HUDEP-2 (cell line): ENCODE measurements around the gene PLXNA4.
"Not testable (repeated sequence)": the region's sequence is repeated elsewhere in the genome, so short reads cannot be mapped to it uniquely, and the experiment has no call there.

Experiments used
- DNase-seq, 76 experiments: peaks; one replicate each; lab custom pipeline; 2025; ENCODE audit not compliant: unreplicated experiment in 76 of 76; lab: John Stamatoyannopoulos, UW

The PLXNA4 gene

GRCh38 chr7:132398253-132398925, 177.9 kb downstream of the PLXNA4 start:
- no peak for DNase-seq

DNA sequence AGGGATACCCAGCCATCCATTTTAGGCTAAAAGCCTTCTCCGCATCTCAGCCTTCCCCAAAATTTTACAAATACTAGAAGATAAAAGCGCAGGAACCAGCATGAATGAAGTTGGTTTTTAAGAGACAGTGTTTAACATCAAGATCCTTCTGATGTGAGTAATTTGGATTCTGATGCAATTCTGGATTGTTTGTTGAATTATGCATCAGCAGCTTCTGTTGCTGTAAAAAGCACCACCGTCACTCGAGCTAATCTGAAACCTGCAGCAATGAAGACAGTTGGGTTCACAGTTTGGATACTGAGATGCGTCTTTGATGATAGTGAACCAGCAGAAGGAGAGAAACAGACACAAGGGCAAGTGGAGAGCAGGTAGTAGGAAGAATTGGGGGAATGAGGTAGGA, 179.2 kb downstream of the PLXNA4 start:
- DNase-seq, result no peak

GRCh38 chr7:132395361-132395760, 180.9 kb downstream of the PLXNA4 start:
- no peak for DNase-seq

DNA sequence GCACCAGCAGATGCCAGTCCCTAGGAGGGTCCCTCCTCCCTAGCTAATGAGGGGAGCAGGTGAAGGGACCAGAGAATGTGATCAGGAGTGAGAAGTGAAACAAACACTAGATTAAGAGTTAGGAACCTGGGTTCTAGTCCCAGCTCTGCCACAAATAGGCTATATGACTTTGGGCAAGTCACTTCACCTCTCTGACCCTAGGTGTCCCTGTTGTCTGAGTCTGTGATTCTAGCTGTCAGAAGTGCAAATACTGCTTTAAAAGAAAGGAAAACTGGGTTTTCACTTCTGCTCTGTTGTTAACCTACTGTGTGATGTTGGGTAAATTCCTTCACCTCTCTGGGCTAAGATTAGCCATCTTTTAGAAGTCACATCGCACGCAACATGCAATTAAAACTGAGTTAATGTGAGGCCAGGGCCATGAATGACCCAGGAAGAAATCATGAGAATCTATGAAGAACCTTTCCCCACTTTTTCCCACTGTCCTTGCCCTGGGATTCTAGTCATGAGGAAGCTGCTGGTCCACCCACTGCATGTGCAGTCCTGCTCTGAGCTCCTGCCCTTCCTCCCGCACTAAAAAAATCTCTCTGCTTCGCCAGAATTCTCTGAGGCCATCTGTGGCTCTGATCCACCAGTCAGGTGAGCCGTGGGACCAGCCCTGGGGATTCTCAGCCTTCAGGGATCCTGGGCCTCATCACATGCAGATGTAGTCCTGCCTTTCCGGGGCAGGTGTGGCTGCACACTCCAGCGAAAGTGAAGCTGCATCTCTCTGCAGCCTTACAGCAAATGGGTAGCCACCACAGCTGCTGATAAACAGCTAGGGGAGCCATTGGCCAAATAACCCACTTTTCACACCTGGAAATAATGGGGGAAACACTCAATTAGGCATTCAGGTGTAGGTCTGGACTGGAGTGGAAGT, 181.7 kb downstream of the PLXNA4 start:
- peak in 1 of 76 experiments; percentile 1 for DNase-seq

DNA sequence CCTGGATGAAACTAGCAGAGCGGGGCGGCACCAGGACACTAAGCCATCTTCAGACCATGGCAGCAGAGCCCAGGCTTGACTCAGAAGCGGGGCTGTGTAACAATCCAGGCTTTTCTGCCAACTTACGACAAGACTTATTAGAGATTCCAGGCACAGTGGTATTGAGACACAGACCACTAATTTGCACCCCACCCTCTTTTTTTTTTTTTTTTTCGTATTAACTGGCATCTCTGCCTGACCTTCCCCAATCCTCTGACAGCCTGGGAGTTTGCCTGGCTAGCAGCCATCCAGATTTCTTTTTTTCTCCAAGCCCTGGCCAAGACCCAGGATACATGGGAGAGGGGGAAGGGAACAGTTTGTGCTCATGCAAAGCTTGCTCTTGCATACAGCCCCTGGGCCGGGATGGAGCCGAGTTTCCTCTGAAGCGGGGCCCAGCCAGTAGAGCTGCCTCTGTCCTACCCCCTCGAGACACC, 182.4 kb downstream of the PLXNA4 start:
- no peak for DNase-seq

DNA sequence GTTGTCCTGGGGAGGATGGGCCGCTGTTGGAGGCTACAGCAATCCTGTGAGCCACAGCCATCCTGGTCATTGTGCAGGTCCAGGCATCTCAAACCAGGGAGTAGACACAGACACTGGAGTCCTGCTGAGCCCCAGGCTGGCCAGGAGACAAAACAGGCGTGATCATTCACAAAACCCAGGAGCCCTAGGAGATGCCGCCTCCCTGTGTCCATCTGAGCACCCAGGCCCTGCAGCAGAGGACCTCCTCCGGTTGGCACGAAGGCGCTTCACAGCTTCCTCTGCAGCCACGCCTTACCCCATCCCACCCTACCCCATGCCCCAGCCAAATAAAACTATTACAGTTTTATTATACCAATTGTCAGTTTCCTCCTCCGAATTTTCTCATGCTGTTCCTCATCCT, 183.6 kb downstream of the PLXNA4 start:
- no peak for DNase-seq

DNA sequence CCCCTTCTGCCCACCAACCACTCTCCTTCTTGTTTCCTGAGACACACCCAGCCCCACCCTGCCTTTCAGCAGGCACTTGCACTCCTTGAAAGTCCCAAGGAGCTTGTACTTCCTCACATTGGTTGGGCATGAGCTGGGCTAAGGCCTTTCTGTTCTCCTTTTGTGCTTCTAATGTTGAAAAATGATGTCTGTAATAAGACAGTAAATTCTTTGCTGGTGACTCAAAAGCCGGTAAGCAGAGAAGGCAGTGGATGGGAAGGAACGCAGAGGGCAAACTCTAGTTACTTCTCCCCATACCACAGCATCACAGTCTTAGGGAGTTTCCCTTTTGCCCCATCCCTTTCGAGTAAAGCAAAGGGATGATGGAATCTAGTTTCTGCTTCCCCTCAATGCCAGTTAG, 185.6 kb downstream of the PLXNA4 start:
- no peak for DNase-seq

GRCh38 chr7:132390049-132390448, 186.2 kb downstream of the PLXNA4 start:
- not testable (repeated sequence) for DNase-seq

DNA sequence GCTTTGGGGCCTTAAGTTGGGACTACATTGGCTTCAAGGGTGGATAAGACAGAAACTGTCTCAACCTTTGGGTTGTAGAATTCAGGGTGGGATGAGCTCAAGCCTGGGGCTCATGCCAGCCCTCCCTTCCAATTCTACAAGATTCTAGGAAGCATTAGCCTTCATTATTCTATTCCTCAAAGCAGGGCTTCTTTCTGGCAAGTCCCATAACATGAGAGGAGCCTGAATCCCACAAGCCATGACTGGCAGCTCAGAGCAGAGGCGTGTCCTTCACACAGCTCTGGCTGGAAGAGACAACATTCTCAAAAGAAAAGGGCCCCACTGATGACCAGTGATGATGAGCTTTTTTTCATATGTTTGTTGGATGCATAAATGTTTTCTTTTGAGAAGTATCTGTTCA, 187.6 kb downstream of the PLXNA4 start:
- DNase-seq, result no peak

GRCh38 chr7:132387596-132387995, 188.7 kb downstream of the PLXNA4 start:
- no peak for DNase-seq

- no peak for DNase-seq
Observed at GRCh38 chr7:132386201-132386681, 190.0 kb downstream of the PLXNA4 start.

DNA sequence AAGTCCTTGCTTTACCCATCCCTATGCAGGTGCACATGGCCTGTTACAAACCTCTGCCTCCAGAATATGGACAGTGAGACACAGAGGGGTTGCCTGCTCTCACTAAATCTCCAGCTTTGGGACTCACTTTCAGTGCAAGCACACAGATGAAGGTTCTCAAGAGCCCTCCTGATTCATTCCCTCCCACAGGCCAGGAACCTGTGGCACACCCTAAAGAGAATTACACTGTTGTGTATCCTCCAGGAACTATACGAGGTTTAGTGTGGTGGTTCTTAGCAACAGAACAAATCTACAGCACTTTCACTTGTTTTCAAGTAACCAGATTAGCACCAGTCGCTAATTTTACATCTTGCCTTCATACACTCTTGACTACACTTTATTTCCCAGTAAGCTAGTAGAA, 192.3 kb downstream of the PLXNA4 start:
- no peak for DNase-seq

GRCh38 chr7:132381742-132382472, 194.4 kb downstream of the PLXNA4 start:
- DNase-seq, result no peak

DNA sequence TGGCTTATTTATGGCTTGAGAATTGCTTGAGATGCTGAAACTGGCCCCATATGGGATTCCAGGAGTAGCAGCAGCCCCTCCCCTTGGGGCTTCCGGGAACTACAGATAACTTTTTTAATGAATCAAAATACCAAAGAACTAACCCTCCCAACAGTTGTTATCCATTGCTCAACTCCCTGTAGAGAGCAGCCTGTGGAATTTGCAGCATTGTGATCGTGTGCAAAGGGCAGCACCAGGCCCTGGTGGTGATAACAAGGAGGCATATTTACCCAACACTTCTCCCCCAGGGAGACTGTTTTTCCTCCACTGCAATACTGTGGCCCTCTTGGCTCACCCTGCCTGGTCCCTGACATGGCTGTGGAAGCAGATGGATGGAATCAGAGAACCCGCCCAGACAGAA, 196.2 kb downstream of the PLXNA4 start:
- DNase-seq, result no peak

DNA sequence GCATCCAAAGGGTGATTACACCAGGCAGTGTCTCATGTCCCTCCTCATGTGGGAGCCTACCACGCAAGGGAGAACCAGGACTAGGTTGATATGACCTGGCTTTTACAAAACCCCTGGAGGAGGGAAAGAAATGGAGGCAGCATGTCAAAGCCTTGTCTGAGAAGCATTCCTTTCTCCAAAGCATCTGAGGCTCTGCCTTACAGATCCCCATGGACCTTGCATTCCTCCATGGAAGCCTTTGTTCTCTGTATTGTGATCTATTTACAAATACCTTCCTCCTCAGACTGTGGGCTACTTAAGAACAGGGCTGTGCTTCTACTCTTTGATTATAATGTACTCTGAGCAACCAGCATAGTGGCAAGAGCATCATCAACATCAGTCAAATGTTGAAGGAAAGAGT, 197.0 kb downstream of the PLXNA4 start:
- DNase-seq, result no peak

GRCh38 chr7:132377703-132378584, 198.3 kb downstream of the PLXNA4 start:
- DNase-seq, result no peak

GRCh38 chr7:132377015-132377414, 199.3 kb downstream of the PLXNA4 start:
- DNase-seq, result no peak

GRCh38 chr7:132376361-132377013, 199.8 kb downstream of the PLXNA4 start:
- no peak for DNase-seq

- no peak for DNase-seq
Observed at GRCh38 chr7:132373879-132374278, 202.4 kb downstream of the PLXNA4 start.

GRCh38 chr7:132373041-132373440, 203.2 kb downstream of the PLXNA4 start:
- DNase-seq, result no peak
